AG08395 (cell line): ENCODE measurements around the gene GKN2.
"Not testable (repeated sequence)": the region's sequence is repeated elsewhere in the genome, so short reads cannot be mapped to it uniquely, and the experiment has no call there.

Experiments used
- DNase-seq: peaks from one replicate; pipeline ENCODE4 v3.0.0; 2012; ENCODE audit warnings: mixed read lengths, low spot score

GKN2 gene

GRCh38 chr2:68959001-68959400 lies 6.3 kb upstream of the GKN2 start:
- no peak for DNase-seq

- not testable (repeated sequence) for DNase-seq
Observed at GRCh38 chr2:68955432-68955831, 2.7 kb upstream of the GKN2 start.

DNA sequence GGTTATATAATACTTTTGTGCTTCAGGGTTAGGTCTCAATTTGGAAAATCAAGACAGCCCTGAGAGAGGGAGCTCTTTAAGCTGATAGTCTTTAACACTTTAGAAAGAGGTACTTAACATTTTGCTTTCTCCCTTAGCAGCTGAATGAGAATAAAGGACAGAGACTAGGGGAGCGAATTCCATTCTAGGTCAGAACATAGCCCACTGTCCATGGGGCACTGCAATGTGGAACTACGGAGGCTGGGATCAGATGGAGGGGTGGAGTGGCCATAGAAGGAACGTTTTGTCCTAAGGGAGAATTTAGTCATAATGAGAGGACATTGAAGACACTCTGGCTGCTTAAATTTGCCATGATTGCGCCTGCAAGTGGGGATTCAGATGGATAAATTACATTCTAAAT lies 794 bp downstream of the GKN2 start:
- DNase-seq: no peak

DNA sequence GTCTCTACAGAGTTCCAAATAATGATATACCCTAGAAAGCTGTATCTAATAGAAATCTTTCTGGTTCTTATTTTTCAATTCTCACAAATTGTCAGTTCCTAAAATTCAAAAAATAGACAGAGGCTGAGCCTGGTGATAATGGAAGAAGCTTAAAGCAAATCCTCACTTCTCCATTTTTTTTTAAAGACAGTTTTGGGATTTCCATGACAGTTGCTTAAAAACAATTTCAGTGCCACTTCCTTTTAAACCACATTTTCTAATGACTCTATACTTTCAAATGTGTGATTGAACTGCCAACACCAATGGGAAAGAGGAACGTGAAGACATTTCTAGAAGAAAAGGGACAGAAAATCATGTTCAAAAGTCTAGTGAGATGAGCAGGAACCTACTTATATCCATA lies 4.0 kb downstream of the GKN2 start:
- no peak for DNase-seq

DNA sequence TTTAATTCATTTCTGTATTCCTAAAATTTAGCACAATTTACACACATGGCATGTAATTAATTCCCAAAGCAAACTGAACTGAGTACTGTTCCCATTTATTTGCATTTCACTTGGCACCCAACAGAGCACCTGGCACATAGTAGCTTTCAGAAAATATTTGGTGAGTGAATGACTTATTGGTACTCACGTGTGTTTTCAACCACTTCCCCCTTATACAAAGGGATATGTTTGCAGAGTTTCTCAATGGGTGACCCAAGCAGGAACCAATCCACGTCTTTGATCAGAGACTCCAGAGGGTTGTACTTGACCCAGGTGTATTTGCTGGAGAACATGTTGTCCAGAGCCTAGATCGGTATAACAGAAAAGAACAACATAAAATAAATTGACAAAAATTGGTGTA lies 6.6 kb downstream of the GKN2 start:
- DNase-seq: no peak

GRCh38 chr2:68943581-68944568 lies 8.8 kb downstream of the GKN2 start:
- DNase-seq: peak; percentile 81

DNA sequence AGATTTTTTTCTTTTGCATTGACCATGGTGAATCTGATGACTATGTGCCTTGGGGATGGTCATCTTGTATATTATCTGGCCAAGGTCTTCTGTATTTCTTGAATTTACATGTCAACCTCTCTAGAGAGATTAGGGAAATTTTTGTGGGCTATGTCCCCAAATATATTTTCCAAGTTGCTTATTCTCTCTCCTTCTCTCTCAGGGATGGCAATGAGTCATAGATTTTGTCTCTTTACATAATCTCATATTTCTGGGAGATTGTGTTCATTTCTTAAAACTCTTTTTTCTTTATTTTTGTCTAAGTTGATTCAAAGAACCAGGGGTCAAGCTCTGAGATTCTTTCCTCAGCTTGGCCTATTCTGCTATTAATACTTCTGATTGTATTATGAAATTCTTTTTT lies 9.9 kb downstream of the GKN2 start:
- no peak for DNase-seq

GRCh38 chr2:68940369-68940768 lies 12.3 kb downstream of the GKN2 start:
- DNase-seq: no peak

DNA sequence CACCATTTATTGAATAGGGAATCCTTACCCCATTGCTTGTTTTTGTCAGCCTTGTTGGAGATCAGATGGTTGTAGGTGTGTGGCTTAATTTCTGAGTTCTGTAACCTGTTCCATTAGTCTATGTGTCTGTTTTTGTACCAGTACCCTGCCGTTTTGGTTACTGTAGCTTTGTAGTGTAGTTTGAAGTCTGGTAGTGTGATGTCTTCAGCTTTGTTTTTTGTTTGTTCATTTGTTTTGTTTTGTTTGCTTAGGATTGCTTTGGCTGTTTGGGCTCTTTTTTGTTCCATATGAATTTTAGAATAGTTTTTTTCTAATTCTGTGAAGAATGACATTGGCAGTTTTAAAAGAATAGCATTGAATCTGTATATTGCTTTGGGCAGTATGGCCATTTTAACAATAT lies 12.7 kb downstream of the GKN2 start:
- DNase-seq: no peak

DNA sequence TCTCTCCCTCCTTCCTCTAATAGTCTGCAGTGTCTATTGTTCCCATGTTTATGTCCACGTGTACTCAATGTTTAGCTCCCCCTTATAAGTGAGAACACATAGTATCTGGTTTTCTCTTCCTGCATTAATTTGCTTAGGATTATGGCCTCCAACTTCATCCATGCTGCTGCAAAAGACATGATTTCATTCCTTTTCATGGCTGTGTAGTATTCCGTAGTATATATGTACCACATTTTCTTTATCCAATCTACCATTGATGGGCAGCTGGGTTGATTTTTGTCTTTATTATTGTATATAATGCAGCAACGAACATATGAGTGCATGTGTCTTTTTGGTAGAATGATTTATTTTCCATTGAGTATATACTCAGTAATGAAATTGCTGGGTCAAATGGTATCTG lies 13.8 kb downstream of the GKN2 start:
- DNase-seq: no peak

GRCh38 chr2:68937346-68938055 lies 15.2 kb downstream of the GKN2 start:
- DNase-seq: peak; percentile 36

DNA sequence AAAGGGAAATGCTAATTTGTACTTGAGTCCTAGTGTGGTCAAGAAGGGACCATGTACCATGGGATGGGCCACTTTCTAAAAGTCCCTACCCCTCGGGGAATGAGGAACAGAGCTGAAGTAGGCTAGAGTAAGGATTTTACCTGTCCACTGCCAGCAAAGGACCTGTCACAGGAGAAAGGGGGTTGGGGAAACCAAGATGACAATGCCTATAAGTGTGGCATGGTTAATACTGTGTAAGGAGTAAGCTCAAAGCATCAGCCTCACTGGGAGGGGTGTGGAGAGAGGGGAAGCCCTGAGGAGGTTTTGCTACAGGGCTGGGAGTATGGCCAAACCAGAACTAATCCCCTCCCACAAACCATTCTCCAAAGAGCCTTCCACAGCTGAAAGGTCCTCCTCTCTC lies 15.8 kb downstream of the GKN2 start:
- DNase-seq: peak; percentile 26

GRCh38 chr2:68936427-68936826 lies 16.3 kb downstream of the GKN2 start:
- peak; percentile 59 for DNase-seq

- no peak for DNase-seq
Observed at GRCh38 chr2:68935471-68935870, 17.2 kb downstream of the GKN2 start.

- DNase-seq: no peak
Observed at GRCh38 chr2:68934021-68934420, 18.7 kb downstream of the GKN2 start.

DNA sequence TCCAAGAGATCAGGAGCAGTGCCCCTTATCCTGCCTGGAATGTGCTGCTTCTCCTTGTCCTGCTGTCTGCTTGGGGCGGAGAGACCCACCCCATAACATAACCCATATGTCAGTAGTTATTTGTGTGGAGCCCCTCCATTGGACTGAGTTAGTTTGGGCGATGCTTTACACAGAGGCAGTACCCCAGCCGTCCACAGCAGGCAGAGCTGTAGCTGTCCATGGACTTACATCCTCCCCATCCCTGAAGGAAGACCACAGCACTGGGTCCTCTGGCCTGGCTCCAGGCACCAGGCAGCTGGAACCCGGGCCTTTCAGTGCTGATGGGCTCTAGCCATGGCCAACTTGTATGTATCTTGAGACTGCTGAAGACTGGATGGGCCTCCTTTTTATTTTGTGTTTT lies 20.3 kb downstream of the GKN2 start:
- DNase-seq: no peak

DNA sequence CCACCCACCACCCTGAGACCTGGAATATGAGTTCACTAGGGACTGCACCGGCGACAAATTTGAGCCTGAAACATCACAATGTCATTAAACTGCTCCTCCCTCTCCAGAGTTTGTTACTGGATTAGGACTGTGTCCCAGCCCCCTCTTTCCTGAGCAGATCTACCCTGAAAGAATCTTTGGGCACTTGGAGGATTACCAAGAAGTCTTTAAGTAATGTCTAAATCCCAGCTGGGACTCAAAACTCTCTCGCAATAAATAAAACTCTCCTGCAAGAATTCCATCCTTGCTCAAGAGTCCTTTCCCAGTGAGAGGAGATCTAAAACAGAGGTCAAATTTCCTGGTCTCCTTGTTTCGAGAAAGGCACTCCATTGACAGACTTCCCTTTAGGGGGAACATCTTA lies 20.9 kb downstream of the GKN2 start:
- DNase-seq: no peak

GRCh38 chr2:68931149-68931711 lies 21.5 kb downstream of the GKN2 start:
- no peak for DNase-seq

DNA sequence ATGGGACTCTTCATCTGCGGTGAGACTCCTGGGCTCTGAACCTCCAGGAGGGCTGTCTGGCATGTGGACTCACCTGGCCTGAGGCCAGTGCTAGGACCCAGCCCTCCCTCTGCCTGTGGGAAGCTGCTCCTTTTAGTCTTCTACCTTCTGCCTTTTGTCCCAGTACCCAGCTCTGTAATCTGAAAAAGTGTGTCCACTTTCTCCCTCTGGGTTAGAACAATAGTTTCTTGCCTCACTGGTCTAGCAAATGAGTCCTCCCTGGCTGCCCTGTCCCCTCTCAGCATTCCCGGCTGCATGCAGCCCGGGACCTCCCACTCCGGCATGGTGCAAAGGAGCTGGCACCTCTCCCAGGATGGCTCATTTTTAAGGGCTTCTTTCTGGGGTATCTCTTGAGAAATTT lies 25.9 kb downstream of the GKN2 start:
- no peak for DNase-seq

GRCh38 chr2:68925295-68925896 lies 27.3 kb downstream of the GKN2 start:
- DNase-seq: peak; percentile 69

DNA sequence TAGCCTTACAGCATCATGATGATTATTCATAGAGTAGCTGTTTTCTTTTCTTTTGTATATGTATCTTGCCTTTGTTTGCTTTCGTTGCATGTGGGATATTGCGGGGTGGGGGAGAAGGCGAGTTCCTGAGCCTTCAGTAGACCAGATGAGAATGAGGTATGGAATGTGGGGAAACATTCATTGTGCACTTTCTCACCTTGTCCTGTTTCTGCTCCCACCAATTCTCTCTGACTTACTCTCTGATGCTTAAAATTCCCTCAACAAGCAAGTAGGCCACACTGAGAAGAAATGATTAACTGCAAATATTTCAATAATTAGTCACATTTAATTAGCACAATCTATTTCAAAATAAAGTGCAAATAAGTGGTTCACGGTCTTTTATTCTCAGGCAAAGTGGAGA lies 31.0 kb downstream of the GKN2 start:
- no peak for DNase-seq

GRCh38 chr2:68920481-68921170 lies 32.1 kb downstream of the GKN2 start:
- no peak for DNase-seq
